A549 (cell line): ENCODE measurements around the gene COL8A1.

Source experiments
- CHD2 ChIP-seq: fragments of 150-350 bp; IDR thresholded peaks from 2 replicates; pipeline ENCODE4 v1.6.1; 2014; ENCODE audit warnings: low read length; ENCODE audit not compliant: partially characterized antibody
- CHD4 ChIP-seq: fragments of 200-600 bp; sonication (generic); IDR thresholded peaks from 2 replicates; pipeline ENCODE4 v1.6.1; 2016; ENCODE audit warnings: antibody characterized with exemption, mild to moderate bottlenecking, borderline replicate concordance
- CTCF ChIP-seq: fragments of >200 bp; sonication (Bioruptor Twin); formaldehyde crosslinking; IDR thresholded peaks from 3 replicates; pipeline ENCODE4 v1.5.1; 2016
- MAZ ChIP-seq: fragments of 150-350 bp; IDR thresholded peaks from 2 replicates; pipeline ENCODE4 v1.6.1; 2014; ENCODE audit warnings: antibody characterized with exemption, low read depth, low read length, borderline replicate concordance
- POLR2A ChIP-seq: IDR thresholded peaks from 2 replicates; pipeline ENCODE4 v1.6.1; 2012; ENCODE audit warnings: mild to moderate bottlenecking, low read length
- RFX5 ChIP-seq: fragments of 450-650 bp; IDR thresholded peaks from 2 replicates; pipeline ENCODE4 v1.7.1; 2014; ENCODE audit warnings: antibody characterized with exemption, mild to moderate bottlenecking, moderate library complexity
- RNF2 ChIP-seq: fragments of 200-600 bp; sonication (generic); IDR thresholded peaks from 2 replicates; pipeline ENCODE4 v1.6.1; 2016; ENCODE audit warnings: low read depth, mild to moderate bottlenecking, antibody characterized with exemption, moderate library complexity, borderline replicate concordance
- SMC3 ChIP-seq: fragments of >200 bp; sonication (Bioruptor Twin); formaldehyde crosslinking; IDR thresholded peaks from 3 replicates; pipeline ENCODE4 v1.6.1; 2018; ENCODE audit warnings: inconsistent platforms
- USF2 ChIP-seq: fragments of 450-650 bp; IDR thresholded peaks from 2 replicates; pipeline ENCODE4 v1.6.1; 2014; ENCODE audit warnings: antibody characterized with exemption
- ZNF302 ChIP-seq: fragments of 250-450 bp; sonication (Bioruptor Pico); IDR thresholded peaks from 2 replicates; pipeline ENCODE4 v1.9.0; 2021; ENCODE audit warnings: inconsistent platforms, mild to moderate bottlenecking, moderate library complexity

GRCh38 chr3:99625237-99625622 lies 13.2 kb upstream of the COL8A1 start:
- no peak for TF ChIP-seq MAZ
- TF ChIP-seq POLR2A: no peak
- TF ChIP-seq CTCF: no peak
- no peak for TF ChIP-seq RNF2
- no peak for TF ChIP-seq USF2
- no peak for TF ChIP-seq ZNF302 (CRISPR knock-in tag)
- TF ChIP-seq RFX5: no peak
- no peak for TF ChIP-seq SMC3
- TF ChIP-seq CHD4: no peak
- TF ChIP-seq CHD2: no peak
